CD4-positive, alpha-beta T cell treated with Interleukin-21 for 1 hour (primary cell): ENCODE results near the gene CENPX.

ENCODE experiments used
- DNase-seq: peaks from one replicate; pipeline ENCODE4 v3.0.0-alpha.2; 2020

Gene CENPX

DNA sequence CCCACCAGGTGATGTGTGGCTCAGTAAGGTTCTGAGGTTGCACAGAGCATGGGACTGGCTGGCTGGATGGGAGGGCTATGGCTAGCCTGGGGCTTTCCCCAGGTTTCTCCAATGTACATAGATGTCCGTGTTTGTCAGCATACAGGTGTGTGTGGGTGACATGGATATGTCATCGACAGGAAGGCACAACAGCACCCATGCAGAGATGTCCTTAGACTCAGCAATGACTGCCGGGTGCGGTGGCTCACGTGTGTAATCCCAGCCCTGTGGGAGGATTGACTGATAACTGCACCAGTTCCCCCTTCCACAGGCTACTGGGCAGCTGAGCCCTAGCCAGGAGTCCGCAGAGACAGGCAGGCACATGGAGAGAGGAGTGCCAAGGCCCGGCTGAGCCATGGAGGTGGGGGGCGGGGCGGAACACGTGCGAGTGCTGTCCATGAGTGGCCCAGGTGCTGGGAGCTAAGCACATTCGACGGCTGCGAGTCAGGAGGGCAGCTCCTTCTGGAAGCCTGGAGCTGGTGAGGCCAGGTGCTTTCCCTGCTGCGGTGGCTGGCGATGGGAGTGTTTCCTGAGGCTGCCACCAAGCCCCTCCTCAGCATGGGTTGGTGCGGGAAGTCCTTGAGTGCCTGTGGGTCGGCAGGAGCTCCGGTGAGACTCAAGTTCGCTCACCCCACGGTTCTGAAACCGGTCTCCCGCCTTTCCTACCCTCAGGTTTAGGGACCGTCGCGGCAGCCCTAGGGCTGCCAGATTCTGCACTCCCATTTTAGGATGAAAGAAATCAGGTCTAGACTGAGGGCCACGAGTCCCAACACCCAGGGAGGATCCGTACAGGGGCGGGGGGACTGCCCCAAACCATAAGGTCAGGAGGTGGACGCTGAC, 46.1 kb downstream of the CENPX start:
- DNase-seq = no peak

DNA sequence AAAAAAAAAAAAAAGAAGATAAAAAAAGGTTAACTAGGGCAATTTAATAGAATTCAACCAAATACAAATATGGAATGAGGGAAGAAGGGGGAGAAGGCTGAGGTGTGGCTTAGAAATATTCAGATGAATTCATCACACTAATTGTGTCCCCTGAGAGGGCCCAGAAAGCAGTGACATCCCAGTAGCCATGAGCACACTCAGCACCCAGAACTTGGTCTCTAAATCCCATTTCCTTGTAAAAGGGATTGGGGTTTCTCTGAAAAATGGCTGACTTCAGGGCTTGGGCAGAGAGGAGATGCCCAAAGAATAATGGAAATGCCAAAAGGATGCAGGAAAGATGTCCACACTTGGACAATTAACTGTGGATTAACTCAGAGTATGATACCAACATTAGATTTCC, 49.2 kb downstream of the CENPX start:
- DNase-seq = no peak

- no peak for DNase-seq
Measured at GRCh38 chr17:81968850-81969812, 53.5 kb downstream of the CENPX start.
